ENCODE results near the gene SPATA13.
"Not testable (repeated sequence)": the region's sequence is repeated elsewhere in the genome, so short reads cannot be mapped to it uniquely, and the experiment has no call there.

The SPATA13 gene

DNA sequence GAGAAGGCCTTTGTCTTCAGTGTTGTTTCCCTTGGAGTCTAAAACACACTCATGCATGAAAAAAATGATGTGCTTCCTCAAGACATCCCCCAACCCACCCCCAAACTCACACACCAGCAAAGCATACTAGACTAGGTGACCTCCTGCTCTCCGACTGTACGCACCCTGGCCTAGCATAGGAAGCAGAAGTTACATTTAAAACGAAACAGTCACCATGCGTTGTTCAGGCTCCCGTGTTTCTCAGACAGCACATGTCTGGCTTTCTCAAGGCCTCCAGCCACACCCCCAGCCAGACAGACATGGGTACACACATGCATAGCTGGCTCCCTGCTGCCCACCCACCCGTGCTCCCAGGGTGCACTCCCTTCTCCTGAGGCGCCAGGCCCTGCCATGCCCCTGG, 120.2 kb downstream of the SPATA13 start:
- DNase-seq (ENCODE audit: low read depth): peak; percentile 57

DNA sequence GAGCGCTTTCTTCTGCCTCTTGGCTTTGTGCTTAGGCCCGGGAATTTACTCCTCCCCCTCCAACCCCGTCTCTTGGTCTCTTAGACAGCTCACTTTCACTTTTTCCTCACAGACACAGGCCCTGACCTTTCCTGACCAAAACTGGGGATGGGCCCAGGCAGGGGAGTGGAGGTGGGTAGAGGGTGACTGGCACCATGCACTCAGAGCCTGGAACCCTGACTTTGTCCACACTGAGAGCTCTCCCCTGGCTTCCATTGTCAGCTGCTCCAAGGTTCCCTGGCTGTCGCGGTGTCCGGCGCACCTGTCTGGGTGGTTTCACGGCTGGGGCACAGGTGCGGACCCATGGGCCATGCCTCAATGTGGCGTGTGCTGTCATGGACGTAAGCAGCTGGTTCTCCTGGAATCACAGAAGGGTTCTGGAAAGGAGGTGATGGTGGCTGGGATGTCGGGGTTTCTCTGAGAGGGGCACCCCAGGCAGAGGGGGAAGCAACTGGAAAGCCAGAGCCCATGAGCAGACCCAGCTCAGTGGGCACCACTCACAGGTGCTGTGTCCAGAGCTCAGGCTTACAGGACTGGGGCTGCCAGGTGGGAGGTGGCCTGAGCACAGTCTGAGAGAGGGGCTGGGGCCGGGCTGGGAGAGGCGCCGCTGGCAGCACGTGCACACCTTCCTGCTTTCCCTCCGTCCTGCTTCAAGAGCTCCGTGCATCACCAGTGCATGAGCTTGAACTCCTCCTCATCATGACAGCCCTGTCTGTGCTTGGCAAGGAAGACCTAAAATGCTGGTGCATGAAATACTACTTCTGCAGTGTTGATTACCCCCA, 120.9 kb downstream of the SPATA13 start:
- DNase-seq (ENCODE audit: low read depth): no peak

DNA sequence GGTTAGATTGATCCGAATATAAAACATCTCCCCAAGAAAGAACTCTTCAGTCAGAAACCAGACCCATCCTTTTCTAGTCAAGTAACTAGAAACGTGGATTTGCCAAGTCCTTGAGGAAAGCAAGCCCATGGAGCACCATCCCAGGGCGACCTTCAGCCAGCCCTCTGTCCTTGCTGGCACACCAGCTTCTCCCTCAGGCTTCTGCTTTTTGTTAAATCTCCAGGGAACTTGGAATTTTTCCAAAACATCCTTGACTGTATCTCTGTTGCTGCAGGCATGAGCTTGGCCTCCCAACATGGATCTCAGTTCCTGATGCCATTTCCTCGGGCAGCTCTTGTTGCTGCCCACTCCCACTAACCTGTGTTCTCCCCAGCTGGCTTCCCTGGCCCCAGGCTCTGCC, 121.7 kb downstream of the SPATA13 start:
- no peak for DNase-seq (ENCODE audit: low read depth)

DNA sequence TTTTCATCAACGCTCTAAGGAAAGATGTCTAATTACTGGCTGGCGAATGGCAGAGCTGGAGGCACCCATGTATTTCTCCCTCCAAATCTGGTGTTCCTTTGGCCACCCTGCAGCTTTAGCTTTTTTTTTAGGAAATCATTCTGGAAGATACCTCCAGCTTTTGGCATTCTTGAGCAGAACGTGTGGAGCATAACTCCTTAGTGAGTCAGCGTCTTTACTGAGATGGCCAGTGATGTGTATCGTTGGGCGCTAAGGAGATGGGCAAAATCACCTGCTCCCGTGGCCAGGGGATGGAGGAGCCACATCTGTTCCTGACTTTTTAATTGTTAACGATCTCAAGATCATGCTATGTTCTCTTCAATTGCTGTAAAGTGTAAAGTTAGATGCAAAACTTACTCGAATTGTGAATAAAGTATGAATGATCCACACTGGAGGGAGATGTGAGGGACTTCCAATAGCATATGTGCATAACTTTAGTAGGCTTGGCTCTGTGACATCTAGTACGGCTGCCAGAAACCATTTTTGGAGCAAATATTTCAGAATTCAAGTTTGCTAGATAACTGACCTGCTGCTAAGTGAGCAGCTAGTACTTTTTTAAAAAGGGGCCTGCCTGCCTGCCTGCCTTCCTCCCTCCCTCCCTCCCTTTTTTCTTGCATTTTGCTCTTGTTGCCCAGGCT, 124.5 kb downstream of the SPATA13 start:
- no peak for DNase-seq (ENCODE audit: low read depth)

DNA sequence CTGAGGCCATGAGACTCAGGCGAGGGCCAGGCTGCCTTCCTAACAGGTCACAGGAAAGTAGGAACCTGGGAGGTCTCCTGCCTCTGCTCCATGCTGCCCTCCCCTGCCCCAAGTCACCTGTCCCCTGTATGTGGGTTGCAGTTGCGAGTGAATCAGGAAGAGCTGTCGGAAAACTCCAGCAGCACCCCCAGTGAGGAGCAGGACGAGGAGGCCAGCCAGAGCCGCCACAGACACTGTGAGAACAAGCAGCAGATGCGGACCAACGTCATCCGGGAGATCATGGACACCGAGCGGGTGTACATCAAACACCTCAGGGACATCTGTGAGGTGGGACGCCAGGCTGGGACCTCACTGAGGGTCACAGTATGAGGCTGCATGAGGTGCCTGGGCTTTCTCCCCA, 126.1 kb downstream of the SPATA13 start:
- no peak for DNase-seq (ENCODE audit: low read depth)

DNA sequence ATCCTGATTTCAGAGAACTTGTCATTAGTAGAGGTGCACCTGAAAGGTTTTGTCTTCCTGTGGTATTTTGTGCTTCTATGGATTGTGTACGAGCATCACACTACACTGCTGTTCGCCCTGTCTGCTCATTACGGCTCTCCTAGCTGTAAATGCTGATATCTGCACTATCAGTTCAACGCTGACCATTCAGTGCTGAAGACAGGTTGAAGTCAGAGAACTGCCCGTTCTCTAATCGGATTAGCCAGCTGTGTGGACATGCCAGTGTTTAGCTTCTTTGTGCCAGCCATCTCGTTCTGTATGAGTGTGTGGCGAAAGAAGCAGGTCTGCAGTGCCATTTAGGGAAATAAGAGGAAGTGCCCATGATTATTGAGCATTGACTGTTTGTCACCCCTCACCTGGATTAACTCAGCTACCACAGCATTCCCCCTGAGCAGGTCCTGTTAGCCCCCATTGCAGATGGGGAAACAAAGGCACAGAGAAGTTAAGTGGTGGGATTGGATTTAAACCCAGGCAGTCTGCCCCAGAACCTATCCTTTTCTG, 127.3 kb downstream of the SPATA13 start:
- DNase-seq (ENCODE audit: low read depth): no peak

DNA sequence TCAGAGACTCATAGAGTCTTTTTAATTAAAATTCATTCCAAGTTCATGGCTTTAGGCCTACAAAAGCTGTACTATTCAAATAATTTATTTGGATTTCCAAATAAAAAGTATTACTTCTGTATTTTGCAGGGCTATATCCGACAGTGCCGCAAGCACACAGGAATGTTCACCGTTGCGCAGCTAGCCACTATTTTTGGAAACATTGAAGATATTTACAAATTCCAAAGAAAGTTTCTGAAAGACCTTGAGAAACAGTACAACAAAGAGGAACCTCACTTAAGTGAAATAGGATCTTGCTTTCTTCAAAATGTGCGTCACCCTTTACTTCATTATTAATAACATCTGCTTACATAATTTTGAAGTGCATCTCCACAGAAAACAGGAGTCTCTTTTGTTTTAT, 128.3 kb downstream of the SPATA13 start:
- peak; percentile 85 for DNase-seq (ENCODE audit: low read depth)

DNA sequence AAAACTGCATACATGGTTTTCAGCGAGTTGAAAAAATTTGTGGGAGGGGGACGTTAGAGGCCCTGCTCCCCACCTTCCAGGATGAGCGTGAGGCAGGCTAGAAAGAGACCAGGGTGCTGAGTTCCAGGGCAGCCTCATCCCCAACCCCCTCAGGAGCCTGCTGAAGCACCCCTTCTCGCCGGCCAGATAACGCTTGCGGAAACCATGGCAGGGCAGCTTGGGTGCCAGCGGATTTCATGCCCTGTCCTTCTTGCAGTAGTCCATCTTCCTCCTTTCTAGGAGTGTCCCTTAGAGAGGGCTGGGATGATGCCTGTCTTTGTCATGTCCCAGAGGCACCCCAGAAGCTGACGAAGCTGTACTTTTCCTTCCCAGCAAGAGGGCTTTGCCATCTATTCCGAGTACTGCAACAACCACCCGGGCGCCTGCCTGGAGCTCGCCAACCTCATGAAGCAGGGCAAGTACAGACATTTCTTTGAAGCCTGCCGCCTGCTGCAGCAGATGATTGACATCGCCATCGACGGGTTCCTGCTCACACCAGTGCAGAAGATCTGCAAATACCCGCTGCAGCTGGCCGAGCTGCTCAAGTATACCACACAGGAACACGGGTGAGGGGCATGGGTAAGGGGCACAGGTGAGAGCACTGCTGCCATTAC, 129.9 kb downstream of the SPATA13 start:
- no peak for DNase-seq (ENCODE audit: low read depth)

DNA sequence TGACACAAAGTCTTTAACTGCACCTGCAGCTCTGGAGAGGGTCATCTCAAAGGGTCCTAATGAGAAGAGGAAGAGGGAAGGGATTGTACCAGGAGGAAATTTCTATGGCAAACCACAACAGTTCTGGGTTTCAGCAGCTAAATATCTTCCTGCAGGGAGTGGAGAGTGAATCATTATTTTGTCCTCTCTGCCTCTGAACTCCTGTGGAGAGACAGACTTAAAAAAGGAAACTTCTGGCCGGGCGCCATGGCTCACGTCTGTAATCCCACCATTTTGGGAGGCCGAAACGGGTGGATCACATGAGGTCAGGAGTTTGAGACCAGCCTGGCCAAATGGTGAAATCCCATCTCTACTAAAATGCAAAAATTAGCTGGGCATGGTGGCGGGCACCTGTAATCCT, 132.0 kb downstream of the SPATA13 start:
- DNase-seq (ENCODE audit: low read depth): no peak

DNA sequence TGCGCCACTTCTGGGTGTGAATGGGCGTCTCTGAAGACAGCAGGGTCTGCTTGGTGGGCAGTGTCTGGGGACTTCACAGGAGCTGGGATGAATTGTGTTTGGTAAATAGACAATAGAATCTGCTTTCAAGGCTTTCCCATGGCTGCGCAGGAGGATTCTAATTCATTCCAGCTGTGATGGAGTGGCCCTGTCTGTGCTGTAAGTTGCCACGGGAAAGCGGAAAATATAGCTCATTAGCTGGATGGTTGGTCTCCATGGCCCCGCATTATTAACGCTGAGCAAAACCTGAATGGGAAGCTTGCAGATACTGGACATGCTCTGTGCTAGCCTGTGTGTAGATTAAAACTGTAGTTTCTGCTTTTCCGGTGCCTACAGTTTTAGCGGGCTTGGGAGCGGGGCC, 133.2 kb downstream of the SPATA13 start:
- DNase-seq (ENCODE audit: low read depth): no peak

DNA sequence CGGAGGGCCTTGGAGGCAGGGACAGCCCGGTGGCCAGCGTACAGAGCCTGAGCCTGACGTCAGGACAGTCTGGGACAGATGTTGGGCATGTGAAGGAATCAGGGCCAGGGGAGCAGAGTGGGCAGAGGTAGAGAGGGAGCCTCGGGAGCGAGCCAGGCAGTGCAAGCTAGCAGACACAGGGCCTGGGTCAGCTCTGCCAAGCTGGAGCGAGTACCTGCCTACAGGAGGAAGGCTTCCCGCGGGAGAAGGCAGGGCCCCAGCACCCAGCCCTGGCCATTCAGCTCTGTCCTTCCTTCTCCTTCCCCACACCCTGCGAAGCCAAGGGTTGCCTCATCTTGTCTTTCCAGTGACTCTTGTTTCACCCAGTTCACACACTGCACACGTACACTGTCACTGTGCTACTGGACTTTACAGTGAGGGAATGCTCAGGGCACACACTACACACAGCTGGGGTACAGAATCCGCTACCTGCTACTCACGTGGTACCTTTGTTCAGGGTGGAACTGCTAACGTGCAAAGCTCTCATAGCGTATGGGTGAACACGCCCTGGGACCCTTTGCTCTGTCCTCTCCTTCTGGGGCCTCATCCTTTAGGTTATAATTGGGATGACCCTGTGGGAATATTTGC, 139.1 kb downstream of the SPATA13 start:
- DNase-seq (ENCODE audit: low read depth): no peak

DNA sequence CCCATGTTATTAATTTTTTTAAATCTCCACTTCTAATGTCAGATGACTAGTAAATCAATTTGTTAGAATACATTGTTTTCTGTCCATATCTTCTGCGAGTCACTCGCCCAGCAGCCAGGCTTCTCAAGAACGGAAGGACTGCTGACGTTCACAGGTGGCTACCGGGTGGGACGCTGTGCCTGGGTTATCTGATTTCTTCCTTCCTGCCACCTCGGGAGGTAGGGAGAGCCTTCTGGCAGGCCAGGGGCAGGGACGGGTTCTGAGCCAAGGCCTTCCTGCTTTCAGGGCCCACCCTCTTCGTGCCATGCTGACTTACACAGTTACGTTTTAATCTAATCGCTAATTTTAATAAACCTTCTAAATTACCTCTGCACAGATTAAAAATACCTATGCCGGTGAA, 140.9 kb downstream of the SPATA13 start:
- DNase-seq (ENCODE audit: low read depth): no peak

DNA sequence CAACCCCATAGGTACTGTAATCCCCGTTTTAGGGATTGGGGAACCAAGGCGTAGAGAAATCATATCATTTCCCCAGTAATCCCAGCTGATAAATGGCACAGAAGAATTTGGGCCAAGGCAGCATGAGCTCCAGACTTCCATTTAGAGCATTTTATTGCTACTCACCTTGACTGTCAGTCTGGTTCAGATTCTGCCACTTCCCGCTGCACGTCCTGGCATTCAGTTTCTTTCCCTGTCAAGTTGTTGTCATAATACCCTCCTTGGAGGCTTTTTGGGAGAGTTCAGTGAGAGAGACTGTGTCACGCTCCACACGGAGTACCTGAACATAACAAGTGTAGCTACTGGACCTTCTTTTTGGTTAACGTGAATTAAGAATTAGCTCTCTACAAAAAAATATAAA, 141.4 kb downstream of the SPATA13 start:
- DNase-seq (ENCODE audit: low read depth): no peak

DNA sequence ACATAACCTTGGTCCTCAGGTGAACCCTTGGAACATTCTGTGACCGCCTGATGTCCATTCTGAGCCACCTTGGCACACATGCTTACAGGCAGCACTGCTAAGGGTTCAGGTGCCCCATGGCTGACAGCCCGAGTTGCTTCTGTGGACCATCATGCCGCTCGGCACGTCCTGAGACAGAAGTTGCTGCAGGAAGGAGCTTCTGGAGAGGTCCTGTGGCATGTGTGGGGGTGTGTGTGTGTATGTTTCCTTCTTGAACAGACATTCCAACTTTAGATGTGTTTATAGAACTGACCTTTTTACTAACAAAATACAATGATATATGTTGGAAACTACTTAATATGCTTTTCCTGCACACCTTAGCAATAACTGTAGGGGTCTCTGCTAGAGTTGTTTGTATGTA, 144.1 kb downstream of the SPATA13 start:
- DNase-seq (ENCODE audit: low read depth): peak; percentile 18

DNA sequence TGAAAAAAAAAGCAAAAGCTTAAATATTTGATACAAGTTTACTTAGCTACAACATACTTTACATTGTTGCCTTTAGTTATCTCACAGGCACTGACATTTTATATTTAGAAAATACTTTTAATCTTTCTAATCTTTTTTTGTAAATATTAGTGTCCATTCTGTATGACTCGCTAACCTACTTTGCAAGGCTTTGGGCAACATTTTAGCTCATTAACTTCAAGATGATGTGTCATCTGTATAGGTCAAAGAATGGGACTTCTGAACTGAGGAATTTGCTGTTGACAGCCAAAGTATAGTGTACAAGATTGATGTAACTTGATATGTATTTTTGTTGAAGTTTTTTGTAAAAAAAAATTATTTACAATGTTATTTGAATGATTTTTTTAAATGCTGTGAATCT, 146.1 kb downstream of the SPATA13 start:
- peak; percentile 70 for DNase-seq (ENCODE audit: low read depth)

DNA sequence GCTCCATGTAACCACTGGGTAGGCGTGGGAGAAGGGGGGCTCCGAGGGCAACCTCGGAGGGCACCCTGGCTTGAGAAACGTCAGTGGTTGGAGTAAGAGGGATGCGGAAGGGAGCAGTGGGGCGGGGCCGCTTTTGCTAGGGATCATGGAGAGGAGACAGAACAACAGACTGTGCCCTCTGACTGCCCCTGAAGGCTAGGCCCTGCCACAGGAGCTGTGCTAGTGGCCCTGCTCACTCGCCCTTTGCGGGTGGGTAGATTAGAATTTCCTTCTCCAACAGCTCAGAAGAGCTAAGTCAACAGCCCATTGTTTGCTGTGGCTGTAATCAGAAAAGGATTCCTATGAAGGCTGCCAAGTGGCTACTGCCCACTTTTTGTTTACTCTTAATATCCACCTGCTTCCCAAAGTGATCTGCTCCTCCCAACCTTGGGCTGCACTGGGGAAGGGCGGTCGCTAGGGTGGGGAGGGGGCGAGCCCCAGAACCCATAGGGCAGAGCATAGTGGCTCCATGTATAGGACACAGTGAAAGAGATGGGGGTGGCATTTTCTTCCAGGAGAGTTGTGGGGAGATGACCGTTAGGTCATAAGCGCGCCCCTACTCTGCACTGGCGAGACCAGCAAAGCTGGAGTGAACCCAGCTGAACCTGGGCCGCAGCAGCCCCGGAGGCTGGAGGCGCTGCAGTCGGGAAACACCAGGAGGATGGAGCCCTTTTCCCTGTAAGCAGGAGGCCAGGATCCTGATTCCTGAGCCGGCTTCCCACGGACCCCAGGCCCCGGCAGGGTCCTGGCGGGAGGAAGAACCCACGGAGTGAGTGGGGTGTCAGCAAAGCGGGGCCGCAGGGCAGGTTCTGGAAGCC, 146.9 kb downstream of the SPATA13 start:
- DNase-seq (ENCODE audit: low read depth): no peak

DNA sequence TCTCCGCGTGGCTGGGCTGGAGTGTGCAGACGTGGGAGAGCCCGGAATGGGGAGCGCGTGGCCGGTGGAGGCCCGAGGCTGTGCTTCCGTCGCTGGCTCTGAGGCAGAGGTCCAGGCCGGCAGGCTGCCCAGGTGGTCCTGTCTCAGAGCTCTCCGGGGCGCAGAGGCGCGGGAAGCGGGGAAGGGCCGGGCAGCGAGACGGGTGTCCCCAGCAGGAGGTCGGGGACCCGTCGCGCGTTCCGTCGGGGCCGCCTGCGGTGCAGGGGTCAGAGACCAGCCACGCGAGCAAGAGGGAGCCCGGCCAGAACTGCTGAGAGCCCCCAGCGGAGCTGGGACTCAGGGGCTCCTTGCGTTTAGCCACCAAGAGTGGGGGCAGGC, 147.5 kb downstream of the SPATA13 start:
- no peak for DNase-seq (ENCODE audit: low read depth)

DNA sequence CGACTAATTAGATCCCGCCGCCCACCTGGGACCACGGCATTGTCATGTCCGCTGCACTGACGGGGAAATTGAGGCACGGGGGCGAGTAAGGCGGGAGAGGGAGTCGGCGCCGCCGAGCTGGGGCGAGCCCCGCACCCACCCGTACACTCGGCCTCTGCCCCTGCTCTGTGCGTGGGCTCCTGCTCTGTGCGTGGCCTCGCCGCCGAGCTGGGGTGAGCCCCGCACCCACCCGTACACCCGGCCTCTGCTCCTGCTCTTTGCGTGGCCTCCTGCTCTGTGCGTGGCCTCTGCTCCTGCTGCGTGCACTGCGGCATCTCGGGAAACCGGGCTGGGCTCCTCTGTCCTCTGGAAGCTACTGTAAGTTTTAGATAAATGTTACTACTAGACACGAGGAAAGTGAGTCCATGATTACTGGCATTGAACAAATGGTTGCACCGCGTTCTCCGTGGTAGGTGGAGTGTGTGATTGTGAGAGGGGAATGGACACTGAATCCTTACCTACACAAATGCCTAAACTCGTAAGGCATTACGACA, 148.0 kb downstream of the SPATA13 start:
- no peak for DNase-seq (ENCODE audit: low read depth)

DNA sequence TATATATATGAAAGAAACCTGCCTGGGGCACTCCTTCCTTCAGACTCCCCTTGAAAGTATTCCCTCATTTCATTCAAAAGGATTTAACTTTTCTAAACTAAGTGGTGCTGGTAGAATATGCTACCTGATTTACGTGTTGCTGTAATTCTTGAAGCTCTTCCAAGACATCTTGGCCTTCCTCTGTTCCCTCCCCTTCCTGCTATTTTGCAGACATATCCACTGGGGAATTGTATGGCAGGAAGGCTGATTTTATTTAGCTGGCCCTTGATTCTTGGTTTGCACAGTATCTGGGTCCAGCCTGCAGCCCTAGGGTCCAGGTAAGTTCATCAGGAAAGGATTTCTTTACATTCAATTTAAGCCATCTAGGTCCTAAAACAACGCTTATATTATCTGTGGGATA, 148.8 kb downstream of the SPATA13 start, which contains the start of gene C1QTNF9:
Gene C1QTNF9, plus strand, starts transcription at position 281 of the 400 bp plus-strand sequence. CDS start 6,424 bp downstream, outside the sequence.
- DNase-seq (ENCODE audit: low read depth): not testable (repeated sequence)

DNA sequence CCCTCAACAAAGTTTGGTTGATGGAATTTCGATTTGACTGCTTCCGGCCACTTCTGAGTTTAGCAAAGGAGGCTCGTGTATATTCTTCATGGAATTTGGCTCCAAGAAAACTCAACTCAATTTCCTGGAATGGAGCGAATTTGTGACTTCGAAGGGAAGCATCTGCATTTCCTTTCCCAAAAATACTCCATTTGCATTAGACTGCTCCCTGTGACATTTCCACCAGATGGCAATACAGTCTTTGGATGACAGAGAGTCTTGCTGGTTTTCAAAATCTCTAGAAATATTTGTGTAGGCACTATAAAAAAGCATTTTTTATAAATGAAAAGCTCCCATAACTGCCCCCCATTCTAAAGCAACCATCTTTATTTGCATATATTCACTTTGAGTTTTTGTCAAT, 152.9 kb downstream of the SPATA13 start:
- DNase-seq (ENCODE audit: low read depth): no peak

DNA sequence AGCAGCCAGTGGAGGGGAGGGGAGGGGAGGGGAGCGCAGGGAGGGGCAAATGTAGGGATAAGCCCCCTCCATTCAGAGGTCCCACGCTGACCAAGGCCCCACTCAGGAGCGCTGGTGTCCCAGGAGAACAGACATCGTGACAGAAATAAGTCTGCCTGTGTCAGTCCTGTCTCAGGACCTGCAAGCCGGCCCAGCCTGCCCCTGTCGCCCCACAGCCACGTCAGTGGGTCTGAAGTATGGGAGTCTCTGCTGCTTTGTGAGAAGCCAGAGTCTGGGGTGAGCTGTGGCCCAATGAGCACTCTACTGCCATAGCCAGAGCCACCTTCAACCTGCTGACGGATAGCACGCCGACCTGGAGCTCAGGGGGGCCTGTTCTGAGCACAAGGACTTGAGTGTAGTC, 157.3 kb downstream of the SPATA13 start:
- DNase-seq (ENCODE audit: low read depth): not testable (repeated sequence)
